ENCODE results near the gene ARHGAP25. TPM values are rescaled to one million over a fixed set of nuclear protein-coding genes. Genes with fewer than 3 reads are reported as not detected.
A peak's percentile ranks its signal among the peaks of the same experiment; 100 is the strongest.

The ARHGAP25 gene
- total RNA-seq, 2 experiments from 2014 or later: 90.2 to 126 TPM

GRCh38 chr2:68749345-68749744 is 14.7 kb downstream of the ARHGAP25 start:
- no peak for ATAC-seq
- peaks cover 47% of the 10 kb centered on the region for H3K36me3 Mint-ChIP-seq

GRCh38 chr2:68750592-68751396 is 16.2 kb downstream of the ARHGAP25 start:
- peak; percentile 38 for DNase-seq
- Mint-ChIP-seq H3K27me3 (no peaks in the 10 kb centered on the region), H3K4me1 (peaks cover 86% of the 10 kb centered on the region), H3K27ac (peak overlapping the region; percentile 77), H3K9me3 (ENCODE audit: low read depth) (no peaks in the 10 kb centered on the region), H3K4me3 (no peak overlapping the region), H3K36me3 (peaks cover 43% of the 10 kb centered on the region)
- CTCF ChIA-PET: interaction anchor here (0.7 to 9.3 kb wide), 34 partner anchors 9 to 286 kb away, joined by 3 to 117 read pairs (median 8); partner anchors contain the start of genes ARHGAP25 and FBXO48
- ATAC-seq: no peak

More at GRCh38 chr2:68749345-68749744, 14.7 kb downstream of the ARHGAP25 start:
- no peaks in the 10 kb centered on the region for H3K9me3 Mint-ChIP-seq (ENCODE audit: low read depth)
- H3K4me1 Mint-ChIP-seq: peaks cover 89% of the 10 kb centered on the region
- peak overlapping the region; percentile 45 for H3K27ac Mint-ChIP-seq
- no peaks in the 10 kb centered on the region for H3K27me3 Mint-ChIP-seq
- CTCF ChIA-PET: interaction anchor here (0.9 to 9.3 kb wide), 8 partner anchors 8 to 284 kb away, joined by 3 to 117 read pairs (median 24); partner anchors contain the start of gene FBXO48
- H3K4me3 Mint-ChIP-seq: no peak overlapping the region
- DNase-seq: peak; percentile 29

GRCh38 chr2:68751397-68752339 is 17.1 kb downstream of the ARHGAP25 start:
- H3K9me3 Mint-ChIP-seq (ENCODE audit: low read depth): peaks cover 3% of the 10 kb centered on the region
- H3K4me1 Mint-ChIP-seq: peaks cover 88% of the 10 kb centered on the region
- H3K27ac Mint-ChIP-seq: peak overlapping the region; percentile 77
- DNase-seq (peak; percentile 95), ATAC-seq (peak; percentile 92)
- H3K4me3 Mint-ChIP-seq: peak overlapping the region; percentile 27
- CTCF ChIA-PET: interaction anchor here (0.7 to 9.3 kb wide), 42 partner anchors 9 to 287 kb away, joined by 3 to 117 read pairs (median 6); partner anchors contain the start of genes ARHGAP25 and FBXO48
- no peaks in the 10 kb centered on the region for H3K27me3 Mint-ChIP-seq
- H3K36me3 Mint-ChIP-seq: peaks cover 46% of the 10 kb centered on the region

GRCh38 chr2:68753318-68753717 is 18.7 kb downstream of the ARHGAP25 start:
- CTCF ChIA-PET: interaction anchor here (0.8 to 9.3 kb wide), 14 partner anchors 10 to 289 kb away, joined by 3 to 117 read pairs (median 11); partner anchors contain the start of gene ARHGAP25
- Mint-ChIP-seq H3K27ac (peak overlapping the region; percentile 74), H3K4me3 (peak overlapping the region; percentile 21), H3K4me1 (peaks cover 84% of the 10 kb centered on the region), H3K36me3 (peaks cover 46% of the 10 kb centered on the region), H3K9me3 (ENCODE audit: low read depth) (peaks cover 3% of the 10 kb centered on the region), H3K27me3 (no peaks in the 10 kb centered on the region)
- ATAC-seq: peak; percentile 30
- peak; percentile 44 for DNase-seq

- Mint-ChIP-seq H3K27me3 (no peaks in the 10 kb centered on the region), H3K4me3 (no peak overlapping the region), H3K9me3 (ENCODE audit: low read depth) (peaks cover 3% of the 10 kb centered on the region), H3K36me3 (peaks cover 57% of the 10 kb centered on the region), H3K27ac (peak overlapping the region; percentile 71), H3K4me1 (peaks cover 85% of the 10 kb centered on the region)
- CTCF ChIA-PET: interaction anchor here (1.5 to 9.3 kb wide), 3 partner anchors 9 to 14 kb away, joined by 5 to 117 read pairs (median 7); no protein-coding TSS in a partner anchor
- ATAC-seq: no peak
- no peak for DNase-seq
Measured at GRCh38 chr2:68755071-68755470, 20.5 kb downstream of the ARHGAP25 start.

- H3K4me1 Mint-ChIP-seq: peaks cover 83% of the 10 kb centered on the region
- H3K4me3 Mint-ChIP-seq: no peak overlapping the region
- no peak for DNase-seq
- peaks cover 3% of the 10 kb centered on the region for H3K9me3 Mint-ChIP-seq (ENCODE audit: low read depth)
- no peak for ATAC-seq
- H3K27me3 Mint-ChIP-seq: no peaks in the 10 kb centered on the region
- CTCF ChIA-PET: interaction anchor here (1.0 to 9.3 kb wide), 5 partner anchors 8 to 169 kb away, joined by 3 to 117 read pairs (median 6); no protein-coding TSS in a partner anchor
- peak overlapping the region; percentile 36 for H3K27ac Mint-ChIP-seq
- H3K36me3 Mint-ChIP-seq: peaks cover 60% of the 10 kb centered on the region
Measured at GRCh38 chr2:68756178-68756577, 21.6 kb downstream of the ARHGAP25 start.

GRCh38 chr2:68757081-68757480 is 22.5 kb downstream of the ARHGAP25 start:
- CTCF ChIA-PET: interaction anchor here (1.7 to 9.3 kb wide), 4 partner anchors 7 to 16 kb away, joined by 5 to 117 read pairs (median 6); no protein-coding TSS in a partner anchor
- H3K4me1 Mint-ChIP-seq: peaks cover 83% of the 10 kb centered on the region
- H3K4me3 Mint-ChIP-seq: no peak overlapping the region
- no peak for ATAC-seq
- peaks cover 3% of the 10 kb centered on the region for H3K9me3 Mint-ChIP-seq (ENCODE audit: low read depth)
- no peaks in the 10 kb centered on the region for H3K27me3 Mint-ChIP-seq
- no peak overlapping the region for H3K27ac Mint-ChIP-seq
- H3K36me3 Mint-ChIP-seq: peaks cover 60% of the 10 kb centered on the region
- DNase-seq: no peak

GRCh38 chr2:68762100-68762499 is 27.5 kb downstream of the ARHGAP25 start:
- ATAC-seq (no peak), DNase-seq (no peak)
- Mint-ChIP-seq H3K9me3 (ENCODE audit: low read depth) (no peaks in the 10 kb centered on the region), H3K27ac (peak overlapping the region; percentile 81), H3K36me3 (peaks cover 31% of the 10 kb centered on the region), H3K4me3 (peak overlapping the region; percentile 19), H3K4me1 (peaks cover 83% of the 10 kb centered on the region), H3K27me3 (no peaks in the 10 kb centered on the region)
- CTCF ChIA-PET: interaction anchor here (1.0 to 4.6 kb wide), 11 partner anchors 11 to 163 kb away, joined by 3 to 93 read pairs (median 4); partner anchors contain the start of gene ARHGAP25

GRCh38 chr2:68762665-68763064 is 28.1 kb downstream of the ARHGAP25 start:
- DNase-seq: no peak
- Mint-ChIP-seq H3K27me3 (no peaks in the 10 kb centered on the region), H3K4me3 (peak overlapping the region; percentile 12), H3K4me1 (peaks cover 87% of the 10 kb centered on the region), H3K36me3 (peaks cover 26% of the 10 kb centered on the region), H3K27ac (peak overlapping the region; percentile 81), H3K9me3 (ENCODE audit: low read depth) (no peaks in the 10 kb centered on the region)
- ATAC-seq: peak; percentile 3
- CTCF ChIA-PET: interaction anchor here (1.0 to 4.6 kb wide), 10 partner anchors 11 to 163 kb away, joined by 3 to 93 read pairs (median 4); partner anchors contain the start of gene ARHGAP25

GRCh38 chr2:68764041-68764805 is 29.6 kb downstream of the ARHGAP25 start:
- H3K4me1 Mint-ChIP-seq: peaks cover 89% of the 10 kb centered on the region
- H3K9me3 Mint-ChIP-seq (ENCODE audit: low read depth): no peaks in the 10 kb centered on the region
- H3K27me3 Mint-ChIP-seq: no peaks in the 10 kb centered on the region
- H3K4me3 Mint-ChIP-seq: peak overlapping the region; percentile 76
- ATAC-seq (no peak), DNase-seq (no peak)
- CTCF ChIA-PET: interaction anchor here (0.7 to 4.6 kb wide), 14 partner anchors 8 to 301 kb away, joined by 3 to 93 read pairs (median 4); no protein-coding TSS in a partner anchor
- peaks cover 20% of the 10 kb centered on the region for H3K36me3 Mint-ChIP-seq
- H3K27ac Mint-ChIP-seq: peak overlapping the region; percentile 94

- CTCF ChIA-PET: interaction anchor here (0.7 to 4.6 kb wide), 13 partner anchors 8 to 301 kb away, joined by 3 to 93 read pairs (median 4); no protein-coding TSS in a partner anchor
- Mint-ChIP-seq H3K27me3 (no peaks in the 10 kb centered on the region), H3K36me3 (peaks cover 21% of the 10 kb centered on the region), H3K9me3 (ENCODE audit: low read depth) (no peaks in the 10 kb centered on the region), H3K4me1 (peaks cover 91% of the 10 kb centered on the region), H3K4me3 (peak overlapping the region; percentile 76), H3K27ac (peak overlapping the region; percentile 94)
- no peak for ATAC-seq
- no peak for DNase-seq
Measured at GRCh38 chr2:68764806-68765311, 30.2 kb downstream of the ARHGAP25 start.
